Stomach (tissue), 4 donors: ENCODE results near the gene PAK5.

Source experiments
- POLR2A ChIP-seq, 4 donors: fragments of 450-650 bp; IDR thresholded peaks; one replicate each; pipeline ENCODE4 v1.6.1; 2016; ENCODE audit warnings: antibody characterized with exemption in 4 of 4, control low read depth in 2 of 4, mild to moderate bottlenecking in 1 of 4, moderate library complexity in 1 of 4
- TF ChIP-seq, protein P1 (sequence below), 7 experiments: fragments of 450-650 bp in 4 of 7; fragments of 200-600 bp in 3 of 7; sonication (generic) in 3 of 7; IDR thresholded peaks; one replicate each; pipeline ENCODE4 v1.5.1; 2016 to 2019; ENCODE audit warnings: antibody characterized with exemption in 7 of 7, control low read depth in 2 of 7, mild to moderate bottlenecking in 1 of 7

- TF ChIP-seq, protein P1, sequence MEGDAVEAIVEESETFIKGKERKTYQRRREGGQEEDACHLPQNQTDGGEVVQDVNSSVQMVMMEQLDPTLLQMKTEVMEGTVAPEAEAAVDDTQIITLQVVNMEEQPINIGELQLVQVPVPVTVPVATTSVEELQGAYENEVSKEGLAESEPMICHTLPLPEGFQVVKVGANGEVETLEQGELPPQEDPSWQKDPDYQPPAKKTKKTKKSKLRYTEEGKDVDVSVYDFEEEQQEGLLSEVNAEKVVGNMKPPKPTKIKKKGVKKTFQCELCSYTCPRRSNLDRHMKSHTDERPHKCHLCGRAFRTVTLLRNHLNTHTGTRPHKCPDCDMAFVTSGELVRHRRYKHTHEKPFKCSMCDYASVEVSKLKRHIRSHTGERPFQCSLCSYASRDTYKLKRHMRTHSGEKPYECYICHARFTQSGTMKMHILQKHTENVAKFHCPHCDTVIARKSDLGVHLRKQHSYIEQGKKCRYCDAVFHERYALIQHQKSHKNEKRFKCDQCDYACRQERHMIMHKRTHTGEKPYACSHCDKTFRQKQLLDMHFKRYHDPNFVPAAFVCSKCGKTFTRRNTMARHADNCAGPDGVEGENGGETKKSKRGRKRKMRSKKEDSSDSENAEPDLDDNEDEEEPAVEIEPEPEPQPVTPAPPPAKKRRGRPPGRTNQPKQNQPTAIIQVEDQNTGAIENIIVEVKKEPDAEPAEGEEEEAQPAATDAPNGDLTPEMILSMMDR (IDR thresholded peaks at IDR 0.05) = no peak
- no peak for TF ChIP-seq POLR2A (IDR thresholded peaks at IDR 0.05)
Measured at GRCh38 chr20:9887706-9888105, 48.8 kb upstream of the PAK5 start.
